Fibroblast of peridontal ligament (primary cell): ENCODE data around the gene CCDC24.

Experiments
- DNase-seq: peaks from one replicate; pipeline ENCODE4 v3.0.0-alpha.2; 2010; ENCODE audit errors: extremely low read depth

The CCDC24 gene

GRCh38 chr1:44040418-44040817 is 49.0 kb downstream of the CCDC24 start:
- DNase-seq, result no peak

- DNase-seq, result peak; percentile 63
These were observed 49.4 kb downstream of the CCDC24 start for GRCh38 chr1:44040846-44041245.

- no peak for DNase-seq
These were observed 52.0 kb downstream of the CCDC24 start for GRCh38 chr1:44043176-44044070.

- DNase-seq, result no peak
These were observed 52.8 kb downstream of the CCDC24 start for GRCh38 chr1:44044071-44044801.

GRCh38 chr1:44045064-44045463 is 53.7 kb downstream of the CCDC24 start:
- DNase-seq, result no peak
